Activated CD8-positive, alpha-beta memory T cell treated with anti-CD3 and anti-CD28 coated beads for 24 hours (primary cell): ENCODE results near the gene CRYGN.

Experiments used
- DNase-seq: peaks from one replicate; pipeline ENCODE4 v3.0.0-alpha.2; 2020

Gene CRYGN

DNA sequence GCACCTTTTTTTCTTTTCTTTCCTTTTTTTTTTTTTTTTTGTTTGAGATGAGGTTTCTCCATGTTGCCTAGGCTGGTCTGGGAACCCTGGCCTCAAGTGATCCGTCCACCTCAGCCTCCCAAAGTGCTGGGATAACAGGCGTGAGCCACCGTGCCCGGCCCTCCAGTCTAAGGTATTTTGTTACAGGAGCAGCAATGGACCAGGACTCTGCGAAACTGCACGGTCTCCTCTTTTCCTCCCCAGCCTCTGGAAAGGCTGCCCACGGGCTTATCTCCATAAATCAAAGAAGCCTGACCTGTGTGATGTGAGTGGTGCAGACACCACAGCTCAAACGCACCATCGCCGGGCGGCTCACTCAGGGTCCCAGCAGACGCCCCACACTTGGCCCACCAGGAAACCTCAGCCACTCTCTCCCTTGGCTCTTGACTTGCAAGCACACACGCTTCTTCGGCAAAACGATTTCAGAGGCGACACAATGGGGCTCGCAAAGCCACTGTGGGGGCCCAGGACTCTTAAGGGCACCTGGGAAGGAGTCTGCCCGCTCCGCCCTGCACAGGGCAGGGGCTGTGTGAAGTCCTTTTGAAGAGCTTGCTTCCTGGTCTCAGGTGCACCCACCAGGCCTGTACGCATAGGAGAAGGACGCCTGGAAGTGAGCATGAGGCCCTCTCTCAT is 50.7 kb downstream of the CRYGN start:
- no peak for DNase-seq

DNA sequence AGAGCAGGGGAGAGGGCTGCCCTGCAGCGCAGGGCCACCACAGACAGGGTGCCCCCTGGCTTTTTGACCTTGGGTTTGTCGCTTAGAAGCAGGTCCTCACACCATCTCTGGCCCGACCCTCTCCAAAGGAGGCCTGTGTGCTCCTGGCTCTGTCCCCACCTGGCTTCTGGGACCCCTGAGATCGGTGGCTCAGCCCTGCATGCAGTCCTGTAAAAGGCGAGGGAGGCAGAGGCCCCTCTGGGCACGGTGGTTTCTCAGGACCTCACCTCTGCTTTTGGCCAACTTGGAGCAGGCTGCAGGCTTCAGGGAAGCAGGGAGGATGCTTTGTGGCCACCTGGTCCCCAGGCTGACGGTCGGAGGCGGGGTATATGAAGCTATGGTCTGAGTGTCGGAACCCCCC is 51.5 kb downstream of the CRYGN start:
- no peak for DNase-seq

DNA sequence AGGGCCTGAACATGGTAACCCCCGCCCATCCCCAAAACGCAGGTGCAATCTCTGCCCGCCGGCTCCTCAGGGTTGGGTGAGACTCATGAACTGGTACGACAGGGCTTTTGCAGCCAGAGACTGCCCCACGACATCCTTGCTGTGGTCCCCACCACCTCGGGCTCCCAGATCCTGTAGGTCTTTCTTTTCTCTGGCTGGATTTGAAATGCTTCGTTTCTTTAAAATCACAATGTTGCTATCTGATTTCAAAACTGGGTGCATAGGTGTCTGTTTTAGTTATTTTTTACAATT is 52.0 kb downstream of the CRYGN start:
- DNase-seq: no peak

DNA sequence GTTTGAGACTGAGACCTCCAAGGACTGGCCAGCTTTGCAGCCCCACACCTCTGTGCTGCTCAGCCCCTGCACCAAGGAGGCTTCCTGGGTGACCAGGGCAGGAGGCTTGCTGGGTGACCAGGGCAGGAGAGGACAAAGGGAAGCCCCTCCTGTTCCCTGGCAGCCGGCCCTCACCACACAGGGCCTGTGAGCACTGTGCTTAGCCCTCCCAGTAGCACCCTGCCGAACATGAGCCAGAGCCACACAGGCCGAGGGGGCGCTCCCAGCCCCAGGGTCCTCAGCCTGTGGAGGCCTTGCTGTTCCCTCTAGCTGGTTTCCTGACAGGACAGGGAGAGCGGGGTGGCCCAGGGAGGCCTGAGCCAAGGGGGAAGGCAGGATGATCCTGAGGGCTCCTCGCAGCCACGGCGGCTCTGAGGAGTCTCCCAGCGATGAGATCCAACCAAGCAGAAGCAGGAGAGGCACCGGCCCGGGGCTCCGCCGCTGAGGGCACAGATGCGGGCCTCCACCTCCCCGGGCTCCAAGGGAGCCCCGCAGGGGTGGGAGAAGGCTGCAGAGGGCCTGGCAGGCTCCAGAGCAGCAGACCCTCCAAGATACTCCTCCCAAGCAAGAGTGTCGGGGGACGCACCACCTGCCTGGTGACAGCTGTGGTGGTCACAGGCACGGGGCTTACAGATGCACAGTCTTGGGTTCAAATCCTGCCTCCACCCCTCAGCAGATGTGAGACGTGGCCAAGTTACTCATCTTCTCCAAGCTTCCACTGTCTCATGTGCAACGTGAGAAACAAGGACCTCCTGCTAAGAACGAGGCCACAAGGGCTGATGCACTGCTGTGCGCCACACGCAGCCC is 52.6 kb downstream of the CRYGN start:
- DNase-seq: no peak

DNA sequence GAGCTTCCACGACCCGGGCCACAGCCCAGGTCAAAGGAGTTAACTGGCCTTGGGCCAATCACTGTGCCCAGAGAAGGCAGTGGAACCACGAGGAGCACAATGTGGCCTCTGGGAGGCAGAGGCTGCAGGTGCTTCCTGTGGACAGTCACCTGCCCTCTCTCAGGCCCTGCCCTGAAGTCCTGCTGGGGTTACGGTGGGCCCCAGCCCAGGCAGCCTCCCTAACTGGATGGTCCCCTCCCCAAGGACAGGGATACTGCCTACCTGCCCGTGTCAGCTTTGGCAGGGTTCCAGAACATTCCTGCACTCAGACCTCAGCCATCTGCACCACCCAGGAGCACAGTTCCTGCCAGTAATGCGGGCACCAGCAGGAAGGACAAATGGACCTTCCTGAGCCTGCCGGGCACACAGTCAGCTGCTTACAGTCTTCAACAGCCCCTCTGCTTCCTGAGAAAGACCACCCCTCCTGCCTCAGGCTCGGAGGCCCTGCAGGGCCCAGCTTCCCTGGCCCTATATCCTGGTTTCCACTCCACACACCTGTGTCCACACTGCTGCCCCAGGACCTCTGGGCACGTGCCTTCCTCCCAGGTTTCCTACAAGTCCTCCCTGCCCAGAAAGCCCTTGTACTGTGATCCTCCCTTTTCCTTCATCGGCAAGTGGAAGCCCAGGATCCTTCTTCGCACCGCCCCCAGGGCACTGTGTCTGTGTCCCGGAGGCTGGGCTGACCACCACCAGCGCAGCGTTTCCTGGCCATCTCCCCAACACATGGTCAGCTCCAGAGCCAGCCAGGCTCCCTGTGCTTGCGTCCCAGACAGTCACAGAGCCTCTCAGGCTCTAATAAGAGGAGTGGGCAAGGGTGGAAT is 53.4 kb downstream of the CRYGN start:
- no peak for DNase-seq

DNA sequence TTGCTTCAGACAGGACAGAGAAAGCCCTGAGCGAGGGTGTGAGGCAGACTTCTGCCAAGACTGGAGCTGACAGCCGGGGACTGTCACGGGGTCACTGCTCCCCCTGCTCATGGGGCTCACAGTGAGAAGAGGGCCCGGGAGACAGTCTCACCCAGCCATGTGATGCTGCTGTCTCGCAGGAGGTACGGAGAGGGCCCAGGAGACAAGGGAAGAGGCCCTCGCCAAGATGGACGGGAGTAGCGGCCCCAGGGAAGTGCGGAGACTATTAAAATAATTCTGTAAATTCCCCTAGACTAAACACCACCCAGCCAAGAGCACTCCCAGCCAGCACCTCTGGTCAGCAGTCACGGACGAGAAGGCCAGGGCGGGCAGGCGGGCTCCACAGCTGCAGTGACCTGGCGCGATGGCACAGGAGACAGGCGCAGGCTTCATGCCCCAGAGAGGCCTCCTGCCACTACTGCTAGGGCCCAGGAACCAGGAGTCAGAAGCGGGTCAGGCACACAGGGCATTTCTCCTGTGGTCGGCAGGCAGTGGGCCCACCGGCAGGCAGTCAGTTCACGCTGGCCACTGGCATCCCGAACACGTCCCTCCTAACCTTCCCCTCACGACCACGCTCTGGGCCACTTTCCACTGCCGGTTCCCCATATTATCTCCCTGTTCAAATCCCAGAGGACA is 54.2 kb downstream of the CRYGN start:
- DNase-seq: no peak

DNA sequence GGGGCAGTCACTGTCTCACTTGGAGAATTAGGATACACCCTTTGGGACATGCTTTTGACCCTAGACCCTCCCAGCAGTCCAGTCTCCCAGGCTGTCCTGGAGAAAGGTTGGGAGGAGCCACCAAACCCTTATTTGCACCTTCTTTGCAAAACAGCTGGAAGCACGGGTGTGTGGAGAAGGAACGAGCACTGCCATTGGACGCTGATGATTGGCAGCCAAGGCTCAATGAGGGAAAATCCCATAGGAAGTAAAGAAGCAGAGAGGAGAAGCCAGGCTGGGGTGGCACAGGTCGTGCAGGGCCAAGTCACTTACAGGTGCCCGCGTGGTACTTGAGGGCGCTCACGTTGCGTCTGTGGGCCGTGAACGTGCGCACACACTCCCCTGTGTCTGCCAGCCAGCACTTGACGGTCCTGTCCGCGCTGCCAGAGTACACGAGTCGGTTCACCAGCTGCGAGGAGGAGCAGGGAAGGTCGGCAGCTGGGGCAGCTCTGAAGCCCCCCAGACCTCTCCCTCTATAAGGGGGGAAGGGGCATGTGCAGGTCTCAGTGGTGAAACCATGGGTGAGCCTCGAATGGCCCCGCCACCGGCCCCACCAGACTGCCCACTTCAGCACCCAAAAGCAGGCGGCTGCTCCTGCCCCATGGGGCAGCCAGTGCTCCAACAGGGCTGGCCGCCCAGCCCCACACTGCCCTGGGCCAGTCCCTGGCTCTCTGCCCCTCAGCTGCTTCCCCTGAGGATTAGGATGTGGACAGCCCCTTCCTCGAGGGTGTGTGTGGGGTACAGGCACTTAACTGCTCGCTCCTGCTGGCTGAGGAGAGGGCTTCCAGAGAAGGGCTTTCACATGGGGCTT is 54.9 kb downstream of the CRYGN start:
- DNase-seq: no peak

DNA sequence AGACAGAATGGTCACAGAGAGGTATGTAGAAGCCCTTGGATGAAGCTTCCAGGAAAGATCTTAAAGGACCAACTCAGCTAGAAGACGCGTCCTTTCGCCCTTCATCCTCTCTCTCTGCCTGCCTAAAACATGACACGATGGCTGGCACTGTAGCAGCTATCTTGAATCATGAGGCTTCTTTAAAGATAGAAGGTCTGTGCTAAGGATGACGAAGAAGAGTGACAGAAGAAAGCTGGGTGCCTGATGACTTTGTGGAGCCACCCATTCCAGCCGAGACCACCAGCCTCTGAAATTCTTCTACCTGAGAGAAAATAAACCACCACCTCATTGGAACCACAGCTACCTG is 55.6 kb downstream of the CRYGN start:
- DNase-seq: no peak

DNA sequence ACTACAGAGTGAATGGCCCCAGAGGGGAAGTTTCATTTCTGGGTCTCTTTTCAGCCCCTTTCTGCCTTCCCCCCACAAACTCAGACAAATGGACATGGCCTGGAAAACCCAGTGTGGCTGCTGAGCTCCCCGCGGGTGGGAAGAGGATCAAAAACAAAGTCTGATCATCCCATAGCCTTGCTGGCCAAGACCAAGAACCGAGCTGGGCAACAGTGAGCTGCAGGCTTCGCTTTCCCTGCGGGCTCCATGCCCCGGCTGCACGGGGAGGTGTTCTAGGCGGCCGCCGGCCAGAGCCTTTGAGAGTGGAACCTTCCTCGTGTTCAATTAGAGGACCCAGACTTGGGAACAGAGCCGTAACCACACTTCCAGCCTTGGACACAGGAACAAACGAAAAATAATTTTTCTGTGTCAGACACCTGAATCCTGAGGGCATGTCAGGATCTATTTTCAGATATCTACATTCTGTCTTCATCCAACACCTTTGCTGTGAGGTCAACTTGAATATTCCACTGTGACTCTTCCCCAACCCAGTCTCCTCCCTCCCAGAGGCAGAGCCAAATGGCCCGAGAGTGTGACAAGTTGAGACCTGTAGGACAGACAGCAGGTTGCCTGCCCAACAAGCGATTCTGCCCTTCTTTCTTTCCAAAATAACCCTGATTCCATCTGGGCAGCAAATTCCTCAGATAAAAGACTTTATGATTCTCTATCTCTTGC is 56.1 kb downstream of the CRYGN start:
- DNase-seq: no peak

DNA sequence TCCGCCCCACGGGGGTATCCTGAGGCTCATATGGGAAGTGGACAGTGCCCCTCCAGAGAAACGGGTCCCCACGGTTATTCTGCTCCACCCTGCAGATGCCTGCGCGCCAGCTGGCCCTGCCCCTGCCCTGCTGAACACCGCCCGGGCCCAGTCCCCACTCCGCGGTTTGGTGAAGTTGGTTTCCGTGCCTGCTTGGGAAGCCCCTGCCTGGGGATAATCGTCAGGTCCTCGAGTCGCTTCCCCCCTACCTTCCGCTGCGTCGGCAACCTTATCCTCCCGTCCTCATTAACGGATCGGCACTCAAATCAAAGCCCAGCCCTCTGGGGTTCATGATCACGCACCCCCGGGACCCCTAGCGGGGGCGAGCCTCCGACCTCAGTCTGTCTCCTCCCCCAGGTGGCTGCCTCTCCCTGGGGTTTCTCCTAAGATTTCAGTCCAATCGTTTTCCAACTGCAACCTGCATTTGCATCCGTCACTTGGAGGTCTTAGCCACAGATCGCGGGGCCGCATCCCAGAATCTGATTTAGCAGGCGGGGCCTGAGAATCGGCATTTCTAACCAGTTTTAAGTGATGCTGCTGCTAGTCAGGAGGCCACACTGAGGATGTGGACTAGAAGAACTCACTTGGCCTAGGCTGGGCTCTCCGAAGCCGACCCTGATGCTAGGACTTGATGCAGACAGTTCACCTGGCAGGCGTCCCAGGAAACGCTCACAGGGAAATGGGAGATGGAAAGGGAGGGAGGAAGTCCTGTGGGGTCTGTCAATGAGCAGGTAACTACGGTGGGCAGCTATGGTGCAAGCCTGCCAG is 57.7 kb downstream of the CRYGN start:
- DNase-seq: peak; percentile 64

DNA sequence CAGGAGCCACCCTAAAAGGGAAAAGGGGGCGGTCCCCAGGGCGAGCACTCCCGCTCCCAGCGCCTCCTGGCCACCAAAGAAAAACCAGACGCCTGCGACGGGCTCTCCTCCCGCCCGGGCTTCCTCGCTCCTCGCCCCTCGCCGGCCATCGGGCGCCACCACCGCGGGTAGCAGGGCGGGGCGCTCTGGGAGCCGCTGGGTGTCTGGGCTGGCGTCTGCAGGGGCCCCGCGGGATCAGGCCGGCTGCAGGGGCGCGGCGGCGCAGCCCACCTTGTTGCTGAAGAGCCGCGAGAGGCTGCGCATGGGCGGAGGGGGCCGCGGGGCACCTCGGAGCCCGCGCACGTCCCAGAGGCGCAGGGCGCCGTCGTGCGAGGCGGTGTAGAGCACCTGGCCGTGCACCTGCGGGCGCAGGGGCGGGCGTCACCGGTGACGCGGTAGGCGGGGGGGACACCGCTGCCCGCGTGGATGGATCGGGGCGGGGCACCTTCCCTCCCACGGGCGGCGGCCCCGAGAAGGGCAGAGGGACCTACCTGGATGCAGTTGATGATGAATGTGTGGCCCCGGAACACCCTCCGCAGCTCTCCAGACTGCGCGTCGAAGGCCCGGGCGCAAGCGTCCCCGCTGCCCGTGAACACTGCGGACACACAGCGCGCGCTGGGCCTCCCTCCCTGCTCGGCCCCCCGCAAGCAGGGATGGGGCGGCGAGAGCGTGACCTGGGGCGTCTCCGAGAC is 58.4 kb downstream of the CRYGN start:
- peak; percentile 65 for DNase-seq

DNA sequence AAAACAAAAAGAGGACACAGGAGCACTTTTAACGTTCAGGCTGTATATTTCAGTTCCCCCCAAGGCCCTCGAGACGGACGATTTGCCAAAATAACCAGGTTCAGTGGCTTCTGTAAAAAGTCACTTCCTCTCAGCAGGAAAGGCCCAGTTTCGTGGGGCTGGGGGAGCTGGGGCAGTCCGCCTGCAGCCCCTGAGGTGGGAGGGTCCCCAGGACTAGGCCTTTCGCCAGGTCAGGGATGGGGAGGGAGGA is 58.9 kb downstream of the CRYGN start:
- no peak for DNase-seq

DNA sequence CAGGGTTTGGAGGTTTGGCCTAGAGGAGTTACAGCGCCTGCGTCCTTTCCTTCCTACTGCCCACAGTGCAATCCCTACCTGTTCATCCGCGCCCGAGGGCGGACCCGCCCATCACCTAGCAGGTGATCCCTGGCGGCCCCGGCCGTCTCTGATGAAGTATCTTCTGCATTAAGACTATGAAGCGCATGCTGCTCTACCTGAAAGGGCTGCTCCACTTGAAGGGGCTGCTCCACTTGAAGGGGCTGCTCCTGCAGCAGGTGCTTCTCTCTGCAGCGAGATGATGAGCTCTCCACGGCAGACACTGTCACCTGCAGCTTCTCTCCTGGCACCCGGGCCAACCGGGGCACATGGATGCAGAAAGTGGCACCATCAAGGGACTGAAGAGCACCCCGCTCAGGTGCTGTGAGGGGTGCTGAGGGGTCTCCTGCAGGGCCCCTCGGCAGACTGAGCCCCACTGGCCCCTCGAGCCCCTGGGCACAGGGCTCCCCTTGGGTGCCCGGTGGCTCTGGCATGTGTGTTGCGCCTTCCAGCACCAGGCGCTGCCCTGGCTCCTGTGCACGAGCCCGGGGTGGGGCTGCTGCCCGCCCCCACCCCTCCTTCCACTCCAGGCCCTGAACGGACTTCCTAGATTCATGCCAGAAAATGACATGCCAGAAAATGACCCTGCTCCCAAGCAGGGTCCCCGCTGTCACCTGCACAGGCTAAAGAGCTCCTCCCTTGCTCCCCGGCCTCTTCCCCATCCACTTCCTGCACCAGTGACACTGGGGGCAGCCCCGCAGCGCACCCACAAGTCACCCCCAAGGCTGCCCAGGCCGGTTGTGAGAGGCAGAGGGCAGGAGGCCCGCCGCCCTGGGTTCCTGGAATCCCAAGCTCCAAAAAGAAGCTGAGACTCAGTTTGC is 59.5 kb downstream of the CRYGN start:
- no peak for DNase-seq

DNA sequence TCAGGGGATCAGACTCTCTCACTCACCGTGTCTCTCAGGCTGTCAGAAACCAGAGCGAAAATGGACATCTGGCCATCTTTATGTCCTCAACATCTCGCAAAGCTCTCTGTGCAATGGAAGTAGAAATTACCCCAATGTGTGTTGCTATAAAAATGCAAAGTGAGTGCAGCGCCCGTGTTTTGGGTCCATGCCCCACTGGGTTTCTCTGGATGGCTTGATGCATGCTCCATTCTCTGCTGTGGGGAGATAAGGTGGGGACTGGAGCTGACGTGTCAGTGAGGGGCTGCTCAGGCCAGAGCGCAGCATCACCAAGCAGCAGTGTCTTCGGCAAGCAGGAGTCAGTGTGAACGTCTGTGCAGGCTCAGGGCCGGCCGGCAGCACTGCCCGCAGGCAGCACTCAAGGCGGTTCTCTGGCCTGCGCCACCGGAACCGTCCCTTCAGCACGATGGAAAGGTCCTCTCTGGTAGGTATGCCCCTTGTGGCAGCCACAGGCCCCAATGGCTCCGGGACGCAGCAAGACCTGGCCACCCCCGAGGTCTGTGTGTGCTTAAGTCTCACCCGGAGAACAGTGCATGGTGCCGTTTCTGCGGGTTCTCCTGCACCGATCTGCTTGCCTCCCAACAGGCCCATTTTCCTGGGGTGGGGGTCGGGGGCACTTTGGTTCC is 60.3 kb downstream of the CRYGN start:
- no peak for DNase-seq

DNA sequence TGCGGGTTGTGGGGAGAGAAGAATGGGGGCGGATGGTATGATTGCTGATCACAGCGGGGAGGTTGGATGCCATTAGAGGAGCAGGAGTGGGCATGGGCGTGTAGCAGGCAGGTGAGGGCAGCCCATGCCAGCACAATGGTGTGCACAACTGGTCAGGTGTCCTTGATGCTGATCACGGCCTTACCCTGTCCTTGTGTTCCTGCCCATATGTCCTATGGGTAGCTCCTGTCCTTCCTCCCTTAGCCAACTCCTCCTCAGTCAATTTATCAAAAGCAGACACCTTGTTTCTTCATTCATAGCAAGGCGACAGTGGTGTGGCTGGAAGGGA is 60.8 kb downstream of the CRYGN start:
- no peak for DNase-seq
